HG02610 (cell line): ENCODE measurements around the gene ATXN1.

Experiments used
- ATAC-seq: cut with Tn5 transposase; IDR thresholded peaks from one replicate; pipeline ENCODE4 v1.9.1; 2021; ENCODE audit warnings: mild to moderate bottlenecking, moderate library complexity; ENCODE audit not compliant: unreplicated experiment

Gene ATXN1

DNA sequence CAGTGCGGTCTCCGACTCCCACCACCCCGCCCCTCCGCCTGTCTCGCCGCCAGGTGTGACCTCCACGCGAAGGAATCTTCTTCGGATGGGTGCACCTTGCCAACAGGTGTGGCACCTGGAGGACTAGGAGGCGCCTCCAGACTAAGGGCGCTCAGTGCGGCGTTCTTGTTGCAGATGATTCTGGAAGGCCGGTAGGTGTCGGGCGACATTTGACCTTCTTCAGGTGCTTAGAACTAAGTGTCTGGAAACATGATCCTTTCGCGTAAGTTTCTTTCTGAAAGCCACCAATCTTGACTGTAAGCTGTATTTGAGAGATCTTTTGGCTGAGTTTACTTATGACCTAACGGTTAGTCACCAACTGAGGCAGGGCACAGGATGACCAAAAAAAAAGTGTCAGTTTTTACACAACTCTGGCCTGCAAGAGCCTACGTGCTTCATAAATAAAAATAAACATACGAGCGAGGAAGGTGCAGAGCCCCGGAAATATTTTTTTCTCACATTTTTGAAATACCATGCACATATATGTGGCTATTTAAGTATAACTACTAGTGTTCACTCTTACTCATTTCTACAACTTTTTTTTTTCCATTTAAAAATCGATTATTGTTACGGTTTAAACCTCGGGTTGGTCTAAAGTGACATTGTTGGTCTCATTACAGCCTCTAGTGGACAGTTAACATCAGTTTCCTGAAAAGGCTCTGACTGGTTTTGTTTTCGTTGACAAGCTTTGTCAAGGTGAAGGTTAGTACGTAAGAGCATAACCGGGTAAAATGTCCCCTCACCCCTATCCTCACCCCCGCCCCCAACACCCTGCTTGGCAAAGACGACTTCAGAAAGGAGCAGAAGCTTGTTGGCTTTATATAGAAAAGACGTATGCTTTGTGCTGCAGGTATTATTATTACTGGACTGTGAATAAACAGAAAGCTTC, 1.6 kb upstream of the ATXN1 start:
- peak; percentile 30 for ATAC-seq

DNA sequence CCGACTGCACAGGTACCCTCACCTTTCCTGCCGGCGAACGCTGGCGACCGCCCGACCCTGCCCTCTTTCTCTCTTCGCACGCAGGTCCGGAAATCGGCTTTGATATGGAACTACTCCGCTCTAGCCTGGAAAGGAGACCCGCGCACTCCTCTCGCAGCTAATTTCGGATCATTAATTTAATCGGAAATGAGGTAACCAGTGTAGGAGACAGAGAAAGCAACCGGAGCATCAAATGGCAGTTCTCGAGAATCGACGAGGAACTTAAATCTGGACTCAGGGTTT, 949 bp upstream of the ATXN1 start:
- no peak for ATAC-seq

DNA sequence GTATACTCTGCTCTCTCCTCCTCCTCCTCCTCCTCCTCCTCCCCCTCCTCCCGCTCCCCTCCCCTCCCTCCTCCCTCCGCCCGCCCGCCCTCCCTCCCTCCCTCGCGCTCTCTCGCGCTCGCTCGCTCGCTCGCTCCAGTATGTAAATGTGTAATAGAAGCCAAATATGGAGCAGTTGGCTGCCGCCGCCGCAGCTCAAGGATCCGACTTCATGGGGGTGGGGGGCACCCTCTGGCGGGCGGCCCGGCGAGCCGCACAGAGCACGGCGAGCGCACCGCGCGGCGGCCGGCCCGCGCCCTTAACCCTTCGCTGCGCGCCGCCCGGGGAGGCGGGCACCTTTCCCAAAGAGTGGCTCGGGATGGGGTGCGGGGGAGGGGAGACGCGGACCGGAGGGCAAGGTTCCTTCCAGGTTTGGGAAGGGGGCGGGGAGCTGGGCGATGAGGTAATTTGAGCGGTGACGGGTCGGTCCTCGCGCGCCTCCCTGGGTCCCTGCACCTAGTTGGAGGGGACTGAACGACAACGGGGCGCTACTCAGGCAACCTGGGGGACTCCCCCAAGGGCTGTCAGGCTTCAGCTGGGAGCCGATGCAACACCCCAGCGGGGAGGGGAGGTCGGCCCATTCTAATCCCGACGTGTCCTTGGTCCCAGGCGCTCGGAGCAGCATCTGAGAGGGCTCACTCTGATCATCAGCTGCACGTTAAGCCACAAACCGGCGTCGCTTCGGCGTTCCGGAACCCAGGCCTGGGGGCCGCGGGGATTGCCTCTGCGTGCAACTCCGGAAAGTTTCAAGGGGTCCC, 409 bp upstream of the ATXN1 start:
- ATAC-seq: peak; percentile 36

DNA sequence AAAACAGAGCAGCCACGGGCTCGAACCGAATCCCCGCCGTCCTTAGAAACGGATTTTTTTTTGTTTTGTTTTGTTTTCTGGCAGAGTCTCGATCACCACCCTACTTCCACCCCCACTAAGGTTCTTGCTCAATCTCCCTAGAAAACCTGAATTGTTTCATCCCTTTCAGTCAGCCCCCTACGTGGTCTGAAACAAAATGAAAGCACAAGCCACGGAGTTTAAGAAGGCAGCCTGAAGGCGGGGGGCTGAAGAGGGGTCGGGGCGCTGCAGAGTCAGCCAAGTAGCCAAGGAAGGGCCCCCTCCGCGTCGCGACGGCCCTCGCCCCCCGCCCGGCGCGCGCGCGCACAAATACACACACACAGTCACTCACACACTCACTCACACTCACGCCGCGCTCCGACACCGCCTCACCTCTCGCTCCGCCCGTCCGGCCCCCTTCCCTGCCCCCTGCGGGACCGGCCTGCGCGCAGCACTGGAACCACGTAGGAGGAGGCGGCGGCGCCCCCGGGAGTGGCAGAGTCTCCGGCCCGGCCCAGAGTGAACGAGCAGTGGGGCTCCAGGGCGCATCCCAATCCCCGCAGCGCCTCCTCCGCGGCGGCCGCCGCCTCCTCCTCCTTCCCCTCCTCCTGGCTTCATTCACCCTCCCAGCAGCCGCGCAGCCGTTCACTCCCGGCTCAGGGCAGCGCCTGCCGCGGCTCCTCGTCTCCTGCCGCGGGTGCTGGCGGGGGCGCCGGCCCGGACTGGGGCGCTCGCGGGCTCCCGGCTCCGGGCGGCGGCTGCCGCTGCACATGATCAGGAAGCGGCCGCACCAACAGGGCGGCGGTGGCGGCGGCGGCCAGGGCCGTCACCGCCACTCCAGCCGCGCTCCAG, 1.4 kb downstream of the ATXN1 start:
- ATAC-seq: peak; percentile 45

DNA sequence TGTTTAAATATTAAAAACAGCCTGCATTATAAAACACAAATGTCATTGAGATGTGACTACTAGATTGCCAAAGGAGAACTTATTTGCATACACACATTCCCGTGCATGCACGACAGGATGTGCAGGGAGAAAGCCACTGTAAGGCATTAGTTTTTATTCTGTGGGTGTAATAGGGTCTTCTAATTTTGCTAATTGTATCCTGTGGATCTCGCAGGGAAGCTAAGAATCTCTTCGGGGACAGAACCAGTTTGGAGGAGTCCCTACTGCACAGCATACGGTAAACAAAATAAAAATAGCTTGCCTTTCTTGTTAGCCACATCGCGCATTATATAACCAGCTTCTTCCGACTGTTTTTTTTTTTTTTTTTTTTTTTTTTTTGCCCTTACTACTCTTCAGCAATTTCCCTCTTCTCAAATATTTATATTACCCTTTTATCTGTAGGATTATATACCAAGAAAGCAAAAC, 2.0 kb downstream of the ATXN1 start:
- ATAC-seq: no peak

DNA sequence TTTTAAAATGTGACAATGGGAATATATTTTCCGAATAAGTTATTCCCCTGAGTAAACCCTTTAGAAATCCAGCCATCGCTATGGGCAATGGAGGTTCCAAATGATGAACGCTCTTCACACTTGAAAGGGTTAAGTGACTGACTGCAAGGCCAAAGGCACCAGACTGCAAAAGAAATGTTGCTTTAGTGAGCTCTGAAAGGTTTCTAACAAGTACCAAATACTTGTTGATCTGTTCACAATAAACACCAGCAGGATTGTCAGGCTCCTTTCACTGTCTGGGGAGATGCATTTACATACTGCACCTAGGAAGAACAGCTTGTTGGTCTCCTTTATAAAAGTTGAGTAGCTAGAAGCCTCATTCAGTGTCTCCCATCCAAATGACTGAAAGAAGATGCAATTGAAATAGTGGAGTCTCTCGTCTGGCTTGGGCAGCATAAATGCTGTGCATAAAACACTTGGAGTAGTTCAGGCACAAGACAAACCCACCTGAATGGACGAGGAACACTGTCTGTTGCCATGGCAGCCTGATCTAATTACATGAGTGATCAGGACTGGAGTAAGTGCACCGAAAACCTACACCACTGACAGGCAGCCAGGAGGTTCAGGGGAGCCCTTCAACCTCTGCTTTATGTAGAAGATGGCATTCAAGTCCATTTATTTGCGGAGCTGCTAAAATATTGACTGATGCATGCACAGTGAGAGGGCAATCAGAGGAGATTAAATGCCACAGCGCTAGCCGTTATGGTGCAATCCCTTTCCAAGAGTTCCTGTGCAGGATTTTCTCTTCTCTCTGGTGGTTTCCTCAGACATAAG, 2.9 kb downstream of the ATXN1 start:
- ATAC-seq: no peak

DNA sequence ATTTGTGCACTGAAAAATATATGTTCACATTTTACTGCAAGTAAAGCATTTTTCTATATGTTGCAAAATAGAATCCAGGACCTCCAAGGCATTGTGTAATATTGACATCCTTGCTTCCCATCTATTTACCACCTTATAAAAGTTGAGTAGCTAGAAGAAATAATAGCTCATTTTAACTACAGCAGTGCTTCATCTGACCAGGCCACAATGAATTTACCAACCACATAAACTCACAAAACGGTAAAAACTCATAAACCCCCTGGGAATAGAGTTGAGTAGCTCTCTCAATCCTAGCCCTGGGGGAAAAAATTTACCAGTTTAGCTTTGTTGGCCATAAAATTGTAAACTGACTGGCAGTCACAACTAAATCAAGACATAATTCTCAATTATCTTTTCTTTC, 3.9 kb downstream of the ATXN1 start:
- no peak for ATAC-seq

DNA sequence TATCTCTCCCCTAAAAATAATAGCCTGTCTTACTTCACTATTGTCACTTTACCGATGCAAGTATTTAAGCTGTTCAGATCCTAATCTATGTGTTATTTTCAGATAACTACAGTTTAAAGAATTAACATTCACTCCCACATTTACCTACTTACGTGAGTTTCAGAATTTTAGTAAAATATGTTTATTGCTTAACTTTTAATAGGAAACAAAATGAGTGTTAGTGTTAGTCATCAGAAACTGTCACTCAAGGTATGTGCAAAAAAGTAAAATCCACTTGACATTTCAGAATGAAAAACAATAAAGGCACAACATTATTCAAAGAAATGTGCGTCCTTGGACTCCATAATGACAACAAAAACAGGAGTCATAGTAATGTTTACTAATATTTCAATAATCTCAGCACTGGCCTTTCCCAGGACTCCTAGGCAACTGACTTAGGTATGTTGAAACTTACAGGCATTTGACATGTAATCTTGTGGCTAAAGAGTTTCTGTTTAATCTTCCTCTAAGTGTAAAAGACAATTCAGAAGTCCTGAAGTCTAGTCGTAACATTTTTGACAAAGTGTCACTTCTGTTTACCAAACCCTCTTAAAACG, 4.5 kb downstream of the ATXN1 start:
- no peak for ATAC-seq

DNA sequence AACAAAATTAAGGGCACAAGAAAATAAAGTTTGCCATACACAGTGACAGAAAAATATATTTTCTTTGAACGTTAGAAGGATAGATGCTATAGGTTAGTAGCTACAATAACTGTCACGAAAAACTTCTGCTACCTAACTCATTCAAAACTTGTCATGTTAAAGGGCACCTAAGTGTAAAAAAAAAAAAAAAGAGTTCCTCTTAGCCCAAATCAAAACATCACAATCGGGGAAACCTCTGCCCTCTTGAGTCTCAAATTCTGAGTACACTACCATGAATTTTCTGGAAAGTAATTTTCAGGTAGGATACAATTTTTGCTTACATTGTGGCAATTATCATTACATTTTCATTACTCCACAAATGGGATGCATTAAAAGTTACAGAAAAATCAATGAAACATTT, 5.7 kb downstream of the ATXN1 start:
- ATAC-seq: no peak

DNA sequence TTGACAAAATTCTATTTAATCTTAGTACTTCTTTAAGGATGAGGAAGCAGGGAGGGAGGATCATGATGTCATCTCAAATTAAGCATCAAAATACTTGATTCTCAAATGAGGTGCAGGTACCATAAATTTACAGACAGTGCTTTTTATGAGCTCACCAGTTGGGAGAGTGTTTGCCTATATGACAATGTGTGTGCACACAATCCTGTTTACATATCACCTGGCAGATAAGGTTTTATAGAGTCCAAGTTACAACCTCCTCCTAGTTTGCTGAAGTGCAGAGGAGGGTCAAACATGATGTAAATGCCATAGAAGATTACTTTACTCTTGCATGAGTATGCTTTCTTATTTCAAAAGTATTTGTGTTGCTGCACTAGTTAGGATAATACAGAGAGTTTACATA, 6.4 kb downstream of the ATXN1 start:
- no peak for ATAC-seq

DNA sequence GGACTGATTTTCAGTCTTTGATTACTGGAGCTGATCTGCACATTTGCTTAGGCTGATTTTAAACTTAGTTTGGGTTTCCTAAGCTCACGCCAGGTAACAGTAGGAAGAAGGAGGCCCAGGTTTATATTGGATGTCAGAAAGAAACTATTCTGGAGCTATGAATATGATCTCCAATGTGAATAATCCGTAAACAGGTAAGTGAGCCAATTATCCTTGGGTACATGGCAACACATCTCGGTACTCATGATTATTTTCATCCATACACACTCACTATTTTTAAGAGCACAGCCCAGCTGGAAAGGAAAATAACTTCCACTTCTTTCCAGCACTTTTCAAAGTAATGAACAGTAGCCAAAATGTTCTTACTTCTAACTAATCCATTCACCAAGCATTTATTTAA, 7.0 kb downstream of the ATXN1 start:
- ATAC-seq: no peak

DNA sequence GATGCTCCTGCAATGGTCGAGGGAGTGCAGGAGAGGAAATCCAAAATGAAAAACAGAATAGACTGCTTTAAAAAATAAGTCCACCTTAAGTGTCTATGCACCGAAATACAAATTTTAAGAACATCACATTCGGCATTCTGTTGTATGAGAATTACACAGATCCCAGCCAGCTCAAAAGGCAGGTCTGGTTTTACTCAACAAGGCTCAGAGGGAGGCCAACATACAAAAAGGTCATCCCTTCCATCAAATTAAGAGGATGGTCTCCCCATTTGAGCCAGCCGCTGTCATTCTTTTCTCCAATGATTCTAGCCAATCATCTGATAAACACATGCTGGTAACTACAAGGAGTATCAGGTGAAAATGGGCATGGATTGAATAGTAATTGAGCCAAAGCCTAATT, 7.9 kb downstream of the ATXN1 start:
- ATAC-seq: no peak

DNA sequence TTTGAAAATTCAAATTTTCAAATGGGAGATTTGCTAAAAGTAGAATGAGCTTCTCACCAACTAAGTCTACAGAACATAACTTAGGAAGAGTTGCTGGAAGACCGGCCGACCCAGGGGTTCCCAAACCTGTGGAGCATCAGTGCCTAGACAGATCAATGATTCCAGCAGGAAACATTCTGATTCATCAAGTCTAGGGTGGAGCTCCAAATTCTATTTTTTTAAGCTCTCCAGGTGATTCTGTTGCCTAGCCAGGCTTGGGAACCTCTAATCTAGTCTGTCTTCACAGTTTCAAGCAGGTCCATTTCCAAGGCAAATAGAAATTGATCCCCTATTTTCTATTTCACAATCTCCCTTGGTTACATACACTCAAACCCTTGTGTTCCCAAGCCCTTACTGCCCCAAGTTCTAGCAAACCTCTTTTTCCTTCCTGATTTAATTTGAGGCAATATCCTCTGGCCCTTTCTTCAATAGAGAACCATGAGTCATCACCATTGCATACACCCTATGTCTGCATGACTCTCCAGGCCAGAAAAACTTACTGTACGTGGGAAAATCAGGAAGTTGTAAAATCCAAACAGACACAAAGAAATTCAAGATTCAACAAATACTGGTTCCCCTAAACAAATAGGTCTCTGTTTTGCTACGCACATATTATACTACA, 8.9 kb downstream of the ATXN1 start:
- no peak for ATAC-seq

DNA sequence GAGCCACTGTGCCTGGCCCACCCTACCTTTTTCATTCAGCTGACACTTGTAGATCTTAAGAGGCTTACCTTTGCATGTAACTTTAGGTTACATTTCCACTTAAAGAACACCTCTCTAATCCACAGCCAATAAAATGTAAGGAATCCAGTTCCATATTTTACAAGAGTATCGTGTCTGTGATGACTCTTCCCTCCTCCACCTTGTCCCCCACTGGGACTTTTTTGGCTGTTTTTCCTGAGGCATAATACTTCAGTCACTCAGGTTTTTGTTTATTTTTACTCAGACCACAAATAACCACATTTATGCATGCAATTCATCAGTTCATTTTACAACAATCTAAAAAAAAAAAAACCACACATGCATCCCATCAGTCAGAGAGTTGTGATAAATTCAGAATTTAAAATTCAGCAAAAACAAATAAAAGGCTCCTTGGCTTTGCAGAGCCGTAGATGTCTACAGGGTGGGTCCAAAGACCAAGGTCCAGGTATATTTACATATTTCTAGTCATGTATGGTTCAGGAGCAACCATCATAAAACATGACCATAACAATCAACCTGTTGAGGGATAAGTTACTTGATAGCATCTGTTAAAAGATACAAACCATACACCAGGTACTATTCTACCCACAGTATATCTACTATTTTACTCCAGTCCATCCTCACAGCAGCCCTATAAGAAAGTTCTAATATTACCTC, 9.9 kb downstream of the ATXN1 start:
- ATAC-seq: no peak

DNA sequence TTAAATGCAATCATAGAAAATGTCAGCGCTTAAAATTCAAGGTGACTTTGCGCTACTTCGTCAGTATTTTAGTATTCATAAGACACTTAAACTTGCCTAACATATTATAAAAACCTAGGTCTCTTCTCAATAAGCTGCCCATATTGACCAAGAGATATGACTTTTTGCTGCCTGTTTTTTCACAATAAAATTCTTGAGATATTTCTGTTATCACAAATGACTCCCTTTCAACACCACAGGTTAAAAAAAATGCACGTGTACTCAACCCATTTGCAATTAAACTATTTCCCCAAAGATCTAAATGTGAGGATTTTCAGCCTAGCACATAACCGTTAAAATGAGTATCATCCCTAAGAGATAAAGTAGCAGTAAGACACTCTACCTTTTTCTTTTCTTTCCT, 10.7 kb downstream of the ATXN1 start:
- ATAC-seq: no peak

DNA sequence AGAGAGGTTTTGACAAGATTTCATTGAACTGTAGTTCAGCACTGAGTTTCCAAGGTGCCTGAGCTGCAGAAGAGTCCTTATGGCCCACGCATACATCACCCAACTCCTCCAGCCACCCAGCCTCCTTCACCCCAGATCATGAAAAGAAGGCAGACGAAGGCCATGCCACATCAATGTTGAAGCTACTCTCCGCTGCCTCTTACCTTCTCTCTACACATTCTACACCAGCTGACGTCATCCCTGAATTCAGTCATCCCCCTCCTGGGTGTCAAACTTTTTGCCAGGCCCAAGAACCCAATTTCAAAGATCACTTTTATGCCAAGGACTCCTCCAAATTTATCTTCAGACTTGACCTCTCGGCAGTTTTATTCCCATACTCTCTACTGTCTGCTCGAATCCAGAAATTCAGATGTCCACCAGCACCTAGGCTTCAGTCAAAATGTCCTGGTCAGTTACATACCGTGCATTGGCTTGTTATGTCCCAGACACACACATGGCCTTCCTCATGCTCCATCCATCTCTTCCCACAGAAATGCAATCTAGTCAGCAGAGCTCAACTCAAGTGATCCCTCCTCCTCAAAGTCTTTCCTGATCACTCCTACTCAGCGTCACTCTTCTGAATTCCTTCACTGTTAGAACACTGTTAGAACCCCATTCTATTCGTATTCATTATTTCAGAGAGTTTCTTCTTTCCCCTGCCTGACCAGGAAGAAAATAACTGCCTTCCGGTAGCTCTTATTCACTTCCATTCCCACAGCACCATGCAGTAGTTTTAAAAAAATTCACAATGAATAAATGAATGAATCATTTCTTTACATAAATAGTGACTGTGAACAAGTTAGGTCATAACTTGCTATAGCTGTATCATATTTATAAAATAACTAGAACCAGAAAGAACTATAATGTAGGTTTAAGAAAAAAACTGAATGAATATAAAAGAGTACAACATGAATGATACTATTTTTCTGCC, 11.5 kb downstream of the ATXN1 start:
- ATAC-seq: no peak

DNA sequence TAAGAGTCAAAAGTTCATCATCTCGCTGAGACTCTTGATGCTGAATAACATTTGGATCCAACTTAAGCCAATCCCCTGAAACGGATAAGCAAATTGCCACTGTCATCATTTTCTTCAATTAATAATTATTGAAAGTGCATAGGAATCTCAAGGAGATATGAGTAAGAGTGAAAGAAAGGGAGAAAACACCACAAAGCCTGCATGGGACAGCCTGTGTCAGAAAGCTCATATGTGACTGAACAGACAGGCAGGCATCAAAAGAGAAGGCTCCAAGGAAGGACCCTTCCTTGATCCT, 13.3 kb downstream of the ATXN1 start:
- ATAC-seq: no peak
